Tibial nerve (tissue), 4 donors: Measurements from ENCODE around the gene ELMO1. TPM values are rescaled to one million over a fixed set of nuclear protein-coding genes. Genes with fewer than 3 reads are reported as not detected.

Experiments used
- DNase-seq, 2 donors: peaks; one replicate each; pipeline ENCODE4 v3.0.0-alpha.2; 2019; ENCODE audit warnings: low spot score in 2 of 2
- H3K27ac ChIP-seq, 4 donors: fragments of 200-600 bp; sonication (generic) in 3 of 4; one replicate each; pipeline ENCODE4 v1.5.1; 2017 to 2019; ENCODE audit warnings: mild to moderate bottlenecking in 1 of 4
- H3K27me3 ChIP-seq, 2 donors: fragments of 200-600 bp; sonication (generic) in 1 of 2; one replicate each; pipeline versions ENCODE4 v1.5.1 to v1.6.0; 2017 to 2019
- H3K36me3 ChIP-seq, 3 donors: fragments of 200-600 bp; sonication (generic); one replicate each; pipeline ENCODE4 v1.5.1; 2018 to 2019
- H3K4me1 ChIP-seq, 4 donors: fragments of 200-600 bp; sonication (generic) in 3 of 4; one replicate each; pipeline ENCODE4 v1.5.1; 2017 to 2019
- H3K4me3 ChIP-seq, 4 donors: fragments of 200-600 bp; sonication (generic) in 3 of 4; one replicate each; pipeline ENCODE4 v1.5.1; 2017 to 2019; ENCODE audit warnings: mild to moderate bottlenecking in 1 of 4, moderate library complexity in 1 of 4
- H3K9me3 ChIP-seq, 4 donors: fragments of 200-600 bp; sonication (generic) in 3 of 4; one replicate each; pipeline ENCODE4 v1.5.1; 2017 to 2019
- EP300 ChIP-seq, 2 donors: sonication (generic); formaldehyde crosslinking; IDR thresholded peaks; one replicate each; pipeline ENCODE4 v1.6.1; 2017; ENCODE audit warnings: antibody characterized with exemption in 2 of 2, mild to moderate bottlenecking in 1 of 2
- POLR2A ChIP-seq, 2 donors: fragments of 450-650 bp; IDR thresholded peaks; one replicate each; pipeline ENCODE4 v1.6.1; 2017; ENCODE audit warnings: antibody characterized with exemption in 2 of 2, mild to moderate bottlenecking in 2 of 2, moderate library complexity in 2 of 2
- WGBS, 2 donors: methylation state at CpG; one replicate each; pipeline ENCODE4 v1.1.5; 2018; 5-methylcytosine and 5-hydroxymethylcytosine counted together
- total RNA-seq, 4 donors: library from RNA; depleted of rRNA; stranded (reverse); fragments of >200 nt; gene quantifications; one replicate each; pipeline ENCODE4 v1.1.0, GENCODE V29; 2016
- TF ChIP-seq, protein P1 (sequence below), 5 experiments: fragments of 200-600 bp in 3 of 5; fragments of 450-650 bp in 2 of 5; sonication (generic) in 3 of 5; IDR thresholded peaks; one replicate each; pipeline ENCODE4 v1.5.1; 2016 to 2019; ENCODE audit warnings: antibody characterized with exemption in 5 of 5, mild to moderate bottlenecking in 3 of 5, moderate library complexity in 2 of 5

The ELMO1 gene
- total RNA-seq, 4 donors from 2014 or later: 196 to 328 (median 268) TPM

- peaks cover 0 to 76% (median 27%) of the 10 kb centered on the region in 4 donors for H3K4me1 ChIP-seq
- WGBS, 2 donors: 64 to 74% methylated on average over 1 of the region's 1 CpG
- H3K27me3 ChIP-seq: no peaks in the 10 kb centered on the region
- DNase-seq: no peak
- no peaks in the 10 kb centered on the region for H3K9me3 ChIP-seq
- peak overlapping the region in 3 of 4 donors; percentile 27 to 99 (median 99) for H3K27ac ChIP-seq
- no peaks in the 10 kb centered on the region for H3K36me3 ChIP-seq
- TF ChIP-seq POLR2A (IDR thresholded peaks at IDR 0.05) (no peak), EP300 (IDR thresholded peaks at IDR 0.05) (no peak)
- TF ChIP-seq, protein P1, sequence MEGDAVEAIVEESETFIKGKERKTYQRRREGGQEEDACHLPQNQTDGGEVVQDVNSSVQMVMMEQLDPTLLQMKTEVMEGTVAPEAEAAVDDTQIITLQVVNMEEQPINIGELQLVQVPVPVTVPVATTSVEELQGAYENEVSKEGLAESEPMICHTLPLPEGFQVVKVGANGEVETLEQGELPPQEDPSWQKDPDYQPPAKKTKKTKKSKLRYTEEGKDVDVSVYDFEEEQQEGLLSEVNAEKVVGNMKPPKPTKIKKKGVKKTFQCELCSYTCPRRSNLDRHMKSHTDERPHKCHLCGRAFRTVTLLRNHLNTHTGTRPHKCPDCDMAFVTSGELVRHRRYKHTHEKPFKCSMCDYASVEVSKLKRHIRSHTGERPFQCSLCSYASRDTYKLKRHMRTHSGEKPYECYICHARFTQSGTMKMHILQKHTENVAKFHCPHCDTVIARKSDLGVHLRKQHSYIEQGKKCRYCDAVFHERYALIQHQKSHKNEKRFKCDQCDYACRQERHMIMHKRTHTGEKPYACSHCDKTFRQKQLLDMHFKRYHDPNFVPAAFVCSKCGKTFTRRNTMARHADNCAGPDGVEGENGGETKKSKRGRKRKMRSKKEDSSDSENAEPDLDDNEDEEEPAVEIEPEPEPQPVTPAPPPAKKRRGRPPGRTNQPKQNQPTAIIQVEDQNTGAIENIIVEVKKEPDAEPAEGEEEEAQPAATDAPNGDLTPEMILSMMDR (IDR thresholded peaks at IDR 0.05): no peak
- no peak overlapping the region for H3K4me3 ChIP-seq
Observed at GRCh38 chr7:37439653-37440026, 9.0 kb downstream of the ELMO1 start.

- Histone ChIP-seq H3K4me1 (peaks cover 0 to 76% (median 27%) of the 10 kb centered on the region in 4 donors), H3K27ac (peak overlapping the region in 2 of 4 donors; percentile 99), H3K9me3 (no peaks in the 10 kb centered on the region), H3K27me3 (no peaks in the 10 kb centered on the region), H3K4me3 (no peak overlapping the region), H3K36me3 (no peaks in the 10 kb centered on the region)
- DNase-seq: no peak
- TF ChIP-seq, protein P1 (IDR thresholded peaks at IDR 0.05): no peak
- TF ChIP-seq POLR2A (IDR thresholded peaks at IDR 0.05): no peak
- no peak for TF ChIP-seq EP300 (IDR thresholded peaks at IDR 0.05)
- WGBS, 2 donors: 89 to 90% methylated on average over 4 of the region's 4 CpGs
Observed at GRCh38 chr7:37438906-37439652, 9.6 kb downstream of the ELMO1 start.

DNA sequence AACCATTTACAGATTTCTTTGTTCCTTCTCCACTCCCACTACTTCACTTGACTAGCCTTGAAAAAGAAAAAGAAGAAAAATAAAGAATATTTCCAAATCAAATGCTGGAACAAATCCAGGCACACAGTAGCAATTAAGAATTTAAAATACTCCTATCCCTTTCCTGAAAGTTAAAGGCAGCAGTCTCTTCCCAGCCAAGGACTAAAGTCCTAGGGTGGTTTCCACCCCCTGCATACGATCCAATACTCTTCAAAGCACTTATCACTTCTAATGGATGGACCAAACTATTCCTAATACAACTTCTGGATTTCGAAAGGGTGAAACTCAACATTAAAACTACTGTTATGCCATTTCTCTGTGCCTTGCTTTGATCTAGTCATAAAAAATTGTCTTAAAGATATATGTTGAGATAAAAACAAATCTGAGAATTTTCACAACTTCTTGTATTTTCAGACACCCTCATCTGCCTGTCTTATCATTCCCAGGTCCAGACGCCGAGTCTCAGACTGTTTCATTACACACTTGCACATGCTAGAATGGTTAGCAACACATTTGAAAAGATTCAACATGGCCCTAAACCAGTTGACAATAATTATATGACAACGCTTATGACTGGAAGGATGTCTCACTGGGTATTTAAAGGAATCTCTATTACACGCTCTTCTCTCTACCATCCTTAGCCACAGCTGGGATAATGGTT lies 13.4 kb downstream of the ELMO1 start:
- no peak for DNase-seq
- WGBS, 2 donors: 93 to 95% methylated on average over 6 of the region's 6 CpGs
- no peaks in the 10 kb centered on the region for H3K27me3 ChIP-seq
- H3K4me3 ChIP-seq: no peak overlapping the region
- TF ChIP-seq POLR2A (IDR thresholded peaks at IDR 0.05): no peak
- TF ChIP-seq, protein P1 (IDR thresholded peaks at IDR 0.05): no peak
- no peak for TF ChIP-seq EP300 (IDR thresholded peaks at IDR 0.05)
- H3K27ac ChIP-seq: peak overlapping the region in 1 of 4 donors; percentile 47
- H3K36me3 ChIP-seq: no peaks in the 10 kb centered on the region
- no peaks in the 10 kb centered on the region for H3K9me3 ChIP-seq
- peaks cover 0 to 61% (median 8%) of the 10 kb centered on the region in 4 donors for H3K4me1 ChIP-seq

DNA sequence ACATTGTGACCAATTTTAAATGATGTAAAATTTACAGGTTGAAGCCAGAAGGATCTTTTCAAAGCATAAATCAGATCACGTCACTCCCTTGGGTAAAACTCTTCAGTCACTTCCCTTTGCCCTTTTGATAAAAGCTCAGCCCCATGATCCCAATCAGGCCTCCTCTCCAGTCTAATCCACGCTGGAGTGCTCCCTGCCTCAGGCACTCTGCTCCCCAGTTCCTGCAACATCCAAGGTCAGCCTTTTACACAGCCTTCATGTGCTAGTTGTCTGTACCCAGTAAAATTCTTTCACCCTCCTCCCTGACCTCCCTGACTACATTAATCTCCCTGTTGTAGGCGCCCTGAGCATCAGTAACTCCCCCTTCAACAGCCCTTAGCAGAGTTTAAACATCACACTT lies 14.1 kb downstream of the ELMO1 start:
- TF ChIP-seq EP300 (IDR thresholded peaks at IDR 0.05) (no peak), POLR2A (IDR thresholded peaks at IDR 0.05) (no peak)
- TF ChIP-seq, protein P1 (IDR thresholded peaks at IDR 0.05): no peak
- no peak overlapping the region for H3K4me3 ChIP-seq
- WGBS, 2 donors: 63 to 65% methylated on average over 3 of the region's 3 CpGs
- H3K4me1 ChIP-seq: peaks cover 0 to 59% (median 6%) of the 10 kb centered on the region in 4 donors
- no peak for DNase-seq
- H3K9me3 ChIP-seq: no peaks in the 10 kb centered on the region
- no peaks in the 10 kb centered on the region for H3K27me3 ChIP-seq
- H3K36me3 ChIP-seq: no peaks in the 10 kb centered on the region
- H3K27ac ChIP-seq: peak overlapping the region in 1 of 4 donors; percentile 47

DNA sequence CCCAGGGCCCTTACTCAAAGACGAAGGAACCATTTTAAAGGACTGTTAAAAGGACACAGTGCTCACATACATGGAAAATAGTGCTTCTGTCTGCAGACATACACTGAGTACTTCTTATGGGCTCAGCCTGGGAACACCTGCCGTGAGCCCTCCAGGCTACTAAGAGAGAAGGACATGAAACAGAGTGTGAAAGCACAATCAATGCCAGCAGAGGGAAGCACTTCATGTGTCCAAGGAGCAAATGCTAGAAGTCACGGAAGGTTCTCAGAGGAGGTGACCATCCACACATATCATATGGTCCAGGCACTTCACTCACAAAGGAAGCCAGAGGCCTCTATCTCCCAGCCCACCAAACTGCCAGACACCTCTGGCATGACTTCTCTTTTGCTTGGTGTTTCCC lies 15.5 kb downstream of the ELMO1 start:
- Histone ChIP-seq H3K27me3 (no peaks in the 10 kb centered on the region), H3K9me3 (no peaks in the 10 kb centered on the region), H3K4me1 (peaks cover 0 to 53% (median 3%) of the 10 kb centered on the region in 4 donors), H3K36me3 (peaks cover 0 to 8% (median 0%) of the 10 kb centered on the region in 3 donors), H3K27ac (peak overlapping the region in 2 of 4 donors; percentile 39 to 47), H3K4me3 (no peak overlapping the region)
- DNase-seq: no peak
- TF ChIP-seq POLR2A (IDR thresholded peaks at IDR 0.05) (no peak), EP300 (IDR thresholded peaks at IDR 0.05) (no peak)
- TF ChIP-seq, protein P1 (IDR thresholded peaks at IDR 0.05): peak in 1 of 5 experiments; percentile 6
- 56 to 61% methylated on average over 3 of the region's 3 CpGs for WGBS, 2 donors
